GM23248 (cell line): ENCODE results near the gene KREMEN1. TPM values are rescaled to one million over a fixed set of nuclear protein-coding genes. Genes with fewer than 3 reads are reported as not detected.

Source experiments
- DNase-seq: peaks from one replicate; pipeline ENCODE4 v3.0.0-alpha.2; 2015
- H2AFZ ChIP-seq: fragments of 200-600 bp; sonication (generic); 2 replicates; pipeline ENCODE4 v1.6.1; 2016; ENCODE audit warnings: antibody characterized with exemption
- H3F3A ChIP-seq: fragments of 200-600 bp; sonication (generic); 2 replicates; pipeline ENCODE4 v1.6.1; 2016; ENCODE audit warnings: mild to moderate bottlenecking, antibody characterized with exemption, mixed run types; ENCODE audit not compliant: insufficient read depth
- H3K27ac ChIP-seq: fragments of 200-600 bp; sonication (generic); 2 replicates; pipeline ENCODE4 v1.5.1; 2016; ENCODE audit warnings: mild to moderate bottlenecking
- H3K27me3 ChIP-seq: fragments of 200-600 bp; sonication (generic); replicated peaks from 2 replicates; pipeline ENCODE4 v1.6.1; 2016; ENCODE audit warnings: mild to moderate bottlenecking; ENCODE audit not compliant: insufficient read depth
- H3K36me3 ChIP-seq: fragments of 200-600 bp; sonication (generic); 2 replicates; pipeline ENCODE4 v1.6.1; 2016; ENCODE audit warnings: low read depth, mild to moderate bottlenecking
- H3K4me1 ChIP-seq: fragments of 200-600 bp; sonication (generic); 2 replicates; pipeline ENCODE4 v1.6.1; 2016; ENCODE audit warnings: mild to moderate bottlenecking; ENCODE audit not compliant: insufficient read depth
- H3K4me2 ChIP-seq: fragments of 200-600 bp; sonication (generic); one replicate; pipeline ENCODE4 v1.6.1; 2016; ENCODE audit warnings: mild to moderate bottlenecking; ENCODE audit not compliant: unreplicated experiment
- H3K4me3 ChIP-seq: fragments of 200-600 bp; sonication (generic); 2 replicates; pipeline ENCODE4 v1.5.1; 2016; ENCODE audit warnings: mild to moderate bottlenecking
- H3K79me2 ChIP-seq: fragments of 200-600 bp; sonication (generic); 2 replicates; pipeline ENCODE4 v1.6.1; 2016; ENCODE audit warnings: mild to moderate bottlenecking; ENCODE audit not compliant: insufficient read depth
- H3K9ac ChIP-seq: fragments of 200-600 bp; sonication (generic); 2 replicates; pipeline ENCODE4 v1.6.1; 2016; ENCODE audit warnings: mild to moderate bottlenecking
- H3K9me2 ChIP-seq: fragments of 200-600 bp; sonication (generic); 2 replicates; pipeline ENCODE4 v1.6.1; 2016; ENCODE audit warnings: mixed run types, mild to moderate bottlenecking, moderate library complexity; ENCODE audit not compliant: insufficient read depth
- H3K9me3 ChIP-seq: fragments of 200-600 bp; sonication (generic); one replicate; pipeline ENCODE4 v1.6.1; 2017; ENCODE audit warnings: low read depth
- H4K20me1 ChIP-seq: fragments of 200-600 bp; sonication (generic); 2 replicates; pipeline ENCODE4 v1.6.0; 2016; ENCODE audit not compliant: insufficient read depth
- EZH2 ChIP-seq: fragments of 200-600 bp; sonication (generic); IDR thresholded peaks from 2 replicates; pipeline ENCODE4 v1.6.1; 2018; ENCODE audit warnings: antibody characterized with exemption, mild to moderate bottlenecking; ENCODE audit not compliant: insufficient read depth, poor library complexity, severe bottlenecking
- EZH2phosphoT487 ChIP-seq: fragments of 200-600 bp; sonication (generic); IDR thresholded peaks from 2 replicates; pipeline ENCODE4 v1.6.1; 2018; ENCODE audit warnings: antibody characterized with exemption, moderate library complexity, mild to moderate bottlenecking, low read depth; ENCODE audit not compliant: insufficient read depth
- WGBS, 2 experiments: methylation state at CpG; one replicate each; pipeline ENCODE4 v1.1.6; 2015 to 2017; ENCODE audit warnings: low lambda C conversion rate in 2 of 2, low coverage in 1 of 2; ENCODE audit errors: missing lambda C conversion rate in 2 of 2; 5-methylcytosine and 5-hydroxymethylcytosine counted together
- in situ Hi-C: fragments of 300-500 bp; cut with MboI; formaldehyde crosslinking; loops from 2 replicates; pipeline ENCODE4 v1.15.0; 2020
- polyA plus RNA-seq: library from polyadenylated mRNA; unstranded; fragments of >200 nt; fragmentation: Nextera tagmentation; extraction: Ambion mirVana; gene quantifications from 2 replicates; pipeline ENCODE4 v1.2.1, GENCODE V29; 2016
- total RNA-seq: library from RNA; depleted of rRNA; stranded (reverse); fragments of >200 nt; shearing (Covaris generic); gene quantifications from 2 replicates; pipeline ENCODE4 v1.2.3, GENCODE V29; 2014

Gene KREMEN1
- total and polyA plus RNA-seq, 2 experiments from 2014 or later = 4.3 to 4.4 TPM

DNA sequence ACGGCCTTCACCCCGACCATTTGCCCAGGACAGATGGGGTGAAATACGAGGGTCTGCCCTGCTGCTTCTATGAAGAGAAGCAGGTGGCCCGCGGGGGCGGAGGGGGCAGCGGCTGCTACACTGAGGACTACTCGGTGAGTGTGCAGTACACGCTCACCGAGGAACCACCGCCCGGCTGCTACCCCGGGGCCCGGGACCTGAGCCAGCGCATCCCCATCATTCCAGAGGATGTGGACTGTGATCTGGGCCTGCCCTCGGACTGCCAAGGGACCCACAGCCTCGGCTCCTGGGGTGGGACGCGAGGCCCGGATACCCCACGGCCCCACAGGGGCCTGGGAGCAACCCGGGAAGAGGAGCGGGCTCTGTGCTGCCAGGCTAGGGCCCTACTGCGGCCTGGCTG is 22.4 kb upstream of the KREMEN1 start:
- Histone ChIP-seq H3K9ac (no peak overlapping the region), H3K36me3 (no peaks in the 10 kb centered on the region), H3K79me2 (no peaks in the 10 kb centered on the region), H3K27ac (no peak overlapping the region), H3F3A (peaks cover 9% of the 10 kb centered on the region), H3K9me3 (no peaks in the 10 kb centered on the region), H3K4me2 (no peak overlapping the region), H2AFZ (no peak overlapping the region), H4K20me1 (no peaks in the 10 kb centered on the region), H3K9me2 (no peaks in the 10 kb centered on the region), H3K4me3 (no peak overlapping the region), H3K27me3 (no peaks in the 10 kb centered on the region), H3K4me1 (0 out of 2 replicates have a peak, but pooled peaks cover under 1% of the 10 kb centered on the region)
- TF ChIP-seq EZH2 (no peak), EZH2phosphoT487 (no peak)
- DNase-seq = no peak
- 97% methylated on average over 24 of the region's 24 CpGs for WGBS, 2 experiments
- in situ Hi-C loops = no loop called here

DNA sequence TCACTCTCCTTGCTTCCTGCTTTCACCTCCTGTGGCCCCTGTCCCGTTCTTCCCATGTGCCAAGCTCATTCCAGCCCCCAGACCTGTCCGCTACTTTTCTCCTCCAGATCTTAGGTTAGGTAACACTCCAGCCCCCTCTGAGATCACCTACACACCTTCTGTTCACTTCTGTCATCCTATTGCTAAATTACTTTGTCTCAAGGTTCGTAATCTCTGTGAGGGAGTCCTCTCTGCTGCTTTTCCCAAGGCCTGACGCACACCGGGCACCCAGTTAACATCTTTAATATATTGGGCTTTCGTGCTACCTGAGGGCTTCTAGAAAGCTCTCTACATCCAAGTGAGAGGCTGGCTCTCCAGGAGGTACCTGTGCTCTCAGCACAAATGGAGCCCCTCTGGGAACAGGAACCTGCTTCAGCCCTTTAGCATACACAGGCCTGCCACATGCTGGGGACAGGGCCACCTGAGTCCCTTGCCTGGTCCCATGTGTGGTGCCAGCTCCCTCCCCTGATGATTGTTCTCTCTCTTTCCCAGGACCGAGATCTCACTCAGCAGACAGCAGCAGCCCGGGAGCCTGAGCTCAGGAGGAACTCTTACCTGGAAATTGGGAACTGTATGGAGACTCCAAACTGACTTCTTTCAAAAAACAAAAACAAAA is 19.7 kb upstream of the KREMEN1 start:
- no peaks in the 10 kb centered on the region for H3K36me3 ChIP-seq
- H4K20me1 ChIP-seq = no peaks in the 10 kb centered on the region
- no peaks in the 10 kb centered on the region for H3K27me3 ChIP-seq
- H3K9me2 ChIP-seq = no peaks in the 10 kb centered on the region
- 97 to 100% methylated on average over 8 of the region's 8 CpGs for WGBS, 2 experiments
- H3K27ac ChIP-seq = no peak overlapping the region
- in situ Hi-C loops = no loop called here
- H3K9me3 ChIP-seq = no peaks in the 10 kb centered on the region
- no peak overlapping the region for H3K4me2 ChIP-seq
- H2AFZ ChIP-seq = no peak overlapping the region
- no peak for DNase-seq
- H3K79me2 ChIP-seq = no peaks in the 10 kb centered on the region
- H3K4me3 ChIP-seq = no peak overlapping the region
- no peaks in the 10 kb centered on the region for H3F3A ChIP-seq
- no peak for TF ChIP-seq EZH2phosphoT487
- no peak for TF ChIP-seq EZH2
- H3K4me1 ChIP-seq = no peaks in the 10 kb centered on the region
- no peak overlapping the region for H3K9ac ChIP-seq

DNA sequence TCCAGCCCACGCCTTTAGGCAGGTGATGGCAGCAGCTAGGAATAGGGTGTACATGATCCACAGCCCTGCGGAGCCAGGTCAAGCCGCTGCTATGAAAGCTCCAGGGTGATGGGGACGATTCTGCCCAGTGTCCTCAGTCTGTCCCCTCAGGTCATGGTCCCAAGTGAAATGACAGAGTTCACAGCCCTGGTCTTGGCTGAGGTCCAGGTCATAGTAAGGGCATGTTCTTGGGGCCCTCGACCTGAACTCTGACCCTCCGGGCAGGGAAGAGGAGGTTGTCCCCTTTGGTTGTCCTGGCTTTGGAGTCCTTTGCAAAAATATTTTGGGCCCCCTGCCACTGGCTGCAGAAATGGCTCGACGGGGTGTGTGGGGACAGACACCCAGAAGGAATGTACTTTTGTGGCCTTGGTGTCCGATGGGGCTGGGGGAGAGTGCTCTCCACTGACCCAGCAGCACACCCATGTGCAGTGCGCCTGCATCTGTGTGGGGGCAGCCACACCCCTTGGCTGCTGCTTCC is 18.5 kb upstream of the KREMEN1 start:
- Histone ChIP-seq H3F3A (no peaks in the 10 kb centered on the region), H3K4me2 (no peak overlapping the region), H3K79me2 (no peaks in the 10 kb centered on the region), H3K9me3 (no peaks in the 10 kb centered on the region), H3K9ac (no peak overlapping the region), H3K9me2 (no peaks in the 10 kb centered on the region), H3K4me3 (no peak overlapping the region), H3K27ac (no peak overlapping the region), H3K4me1 (no peaks in the 10 kb centered on the region), H4K20me1 (no peaks in the 10 kb centered on the region), H3K36me3 (no peaks in the 10 kb centered on the region), H3K27me3 (no peaks in the 10 kb centered on the region), H2AFZ (no peak overlapping the region)
- DNase-seq = no peak
- 79 to 82% methylated on average over 10 of the region's 10 CpGs for WGBS, 2 experiments
- no peak for TF ChIP-seq EZH2phosphoT487
- TF ChIP-seq EZH2 = no peak
- in situ Hi-C loops = no loop called here

DNA sequence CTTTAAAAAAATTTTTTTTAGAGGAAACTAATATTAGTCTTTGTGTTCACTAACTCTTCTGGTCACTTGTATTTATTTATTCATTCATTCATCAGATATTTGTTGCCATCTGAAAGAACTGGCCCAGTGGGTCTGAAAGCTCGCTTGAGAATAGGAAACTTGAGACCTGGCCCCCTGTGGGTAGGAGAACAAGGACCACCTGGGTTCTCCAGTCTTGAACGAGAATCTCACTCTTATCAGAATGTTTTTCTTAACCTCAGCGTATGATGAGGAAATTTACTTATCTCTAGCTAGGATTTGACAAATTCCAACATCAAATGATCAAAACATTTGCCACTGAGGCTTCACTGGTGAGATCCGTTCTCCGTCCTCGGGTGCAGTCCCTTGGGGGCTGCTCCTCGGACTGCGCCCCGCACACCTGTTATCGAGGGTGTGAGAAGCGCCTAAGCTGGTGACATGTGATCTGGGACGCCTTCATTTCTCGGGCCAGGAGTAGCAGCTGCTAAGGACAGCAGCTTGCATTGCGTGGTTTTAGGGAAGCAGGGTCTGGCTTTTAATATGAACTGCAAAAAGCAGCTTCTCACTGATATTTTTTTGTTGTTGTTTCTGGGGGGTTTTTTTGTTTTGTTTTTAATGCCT is 17.5 kb upstream of the KREMEN1 start:
- Histone ChIP-seq H3K4me3 (no peak overlapping the region), H3K9me2 (no peaks in the 10 kb centered on the region), H3K27ac (no peak overlapping the region), H3K27me3 (no peaks in the 10 kb centered on the region), H3K4me2 (no peak overlapping the region), H2AFZ (no peak overlapping the region), H4K20me1 (no peaks in the 10 kb centered on the region), H3F3A (no peaks in the 10 kb centered on the region), H3K79me2 (no peaks in the 10 kb centered on the region), H3K9ac (no peak overlapping the region), H3K9me3 (no peaks in the 10 kb centered on the region), H3K4me1 (no peaks in the 10 kb centered on the region), H3K36me3 (no peaks in the 10 kb centered on the region)
- TF ChIP-seq EZH2phosphoT487 = no peak
- no peak for DNase-seq
- in situ Hi-C loops = no loop called here
- 94% methylated on average over 14 of the region's 14 CpGs for WGBS, 2 experiments
